ENCODE results near the gene ESAM.

DNA sequence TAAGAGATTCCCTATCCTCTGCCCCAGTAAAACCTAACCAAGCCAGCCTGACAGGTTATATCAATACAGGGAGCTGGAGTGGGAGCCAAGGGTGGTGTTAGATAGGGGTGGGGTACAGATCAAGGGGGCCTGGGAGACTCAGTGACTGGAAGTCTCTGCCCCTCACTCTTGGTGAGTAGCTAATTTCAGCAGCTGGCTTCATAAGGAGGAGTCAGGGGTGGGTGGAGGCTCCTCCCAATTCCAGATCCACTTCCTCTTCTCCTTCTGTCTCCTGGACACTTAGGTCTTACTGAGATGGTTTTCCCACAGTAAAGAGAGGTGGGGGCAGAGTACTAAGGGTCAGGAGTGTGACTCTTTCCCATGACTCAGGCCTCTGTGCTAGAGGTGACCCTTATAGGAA is 8.9 kb downstream of the ESAM start:
- TF ChIP-seq POLR2A (IDR thresholded peaks at IDR 0.05): no peak
- TF ChIP-seq, protein P1, sequence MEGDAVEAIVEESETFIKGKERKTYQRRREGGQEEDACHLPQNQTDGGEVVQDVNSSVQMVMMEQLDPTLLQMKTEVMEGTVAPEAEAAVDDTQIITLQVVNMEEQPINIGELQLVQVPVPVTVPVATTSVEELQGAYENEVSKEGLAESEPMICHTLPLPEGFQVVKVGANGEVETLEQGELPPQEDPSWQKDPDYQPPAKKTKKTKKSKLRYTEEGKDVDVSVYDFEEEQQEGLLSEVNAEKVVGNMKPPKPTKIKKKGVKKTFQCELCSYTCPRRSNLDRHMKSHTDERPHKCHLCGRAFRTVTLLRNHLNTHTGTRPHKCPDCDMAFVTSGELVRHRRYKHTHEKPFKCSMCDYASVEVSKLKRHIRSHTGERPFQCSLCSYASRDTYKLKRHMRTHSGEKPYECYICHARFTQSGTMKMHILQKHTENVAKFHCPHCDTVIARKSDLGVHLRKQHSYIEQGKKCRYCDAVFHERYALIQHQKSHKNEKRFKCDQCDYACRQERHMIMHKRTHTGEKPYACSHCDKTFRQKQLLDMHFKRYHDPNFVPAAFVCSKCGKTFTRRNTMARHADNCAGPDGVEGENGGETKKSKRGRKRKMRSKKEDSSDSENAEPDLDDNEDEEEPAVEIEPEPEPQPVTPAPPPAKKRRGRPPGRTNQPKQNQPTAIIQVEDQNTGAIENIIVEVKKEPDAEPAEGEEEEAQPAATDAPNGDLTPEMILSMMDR (IDR thresholded peaks at IDR 0.05): no peak

All from esophagus squamous epithelium (tissue), 4 donors.